Esophagus muscularis mucosa (tissue), 4 donors: ENCODE data around the gene CAPN10.

Source experiments
- EP300 ChIP-seq: sonication (generic); formaldehyde crosslinking; IDR thresholded peaks from one replicate; pipeline ENCODE4 v1.6.1; 2017; ENCODE audit warnings: antibody characterized with exemption
- POLR2A ChIP-seq: fragments of 450-650 bp; IDR thresholded peaks from one replicate; pipeline ENCODE4 v1.6.1; 2017; ENCODE audit warnings: antibody characterized with exemption, moderate library complexity, mild to moderate bottlenecking, low read depth
- TF ChIP-seq, protein P1 (sequence below), 3 experiments: fragments of 200-600 bp in 2 of 3; fragments of 450-650 bp in 1 of 3; sonication (generic) in 2 of 3; IDR thresholded peaks; one replicate each; pipeline ENCODE4 v1.5.1; 2017 to 2019; ENCODE audit warnings: antibody characterized with exemption in 3 of 3, mild to moderate bottlenecking in 2 of 3, moderate library complexity in 1 of 3

DNA sequence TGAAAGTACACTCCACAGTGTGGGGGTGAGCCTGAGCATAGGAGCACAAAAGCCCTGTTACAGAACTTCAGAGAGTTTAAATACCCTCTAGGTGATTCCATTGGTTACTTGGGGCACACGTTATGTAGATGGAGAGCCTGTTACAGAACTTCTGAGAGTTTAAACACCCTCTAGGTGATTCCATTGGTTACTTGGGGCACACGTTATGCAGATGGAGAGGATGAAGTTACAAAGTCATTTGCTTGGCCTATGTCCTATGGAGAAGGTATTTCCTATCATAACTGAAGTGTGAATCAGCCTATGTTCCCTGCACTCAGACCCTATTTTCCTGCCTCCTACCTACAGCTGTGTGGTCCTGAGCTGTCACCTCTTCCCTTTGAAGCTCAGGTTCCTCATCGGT, 3.8 kb upstream of the CAPN10 start:
- TF ChIP-seq, protein P1, sequence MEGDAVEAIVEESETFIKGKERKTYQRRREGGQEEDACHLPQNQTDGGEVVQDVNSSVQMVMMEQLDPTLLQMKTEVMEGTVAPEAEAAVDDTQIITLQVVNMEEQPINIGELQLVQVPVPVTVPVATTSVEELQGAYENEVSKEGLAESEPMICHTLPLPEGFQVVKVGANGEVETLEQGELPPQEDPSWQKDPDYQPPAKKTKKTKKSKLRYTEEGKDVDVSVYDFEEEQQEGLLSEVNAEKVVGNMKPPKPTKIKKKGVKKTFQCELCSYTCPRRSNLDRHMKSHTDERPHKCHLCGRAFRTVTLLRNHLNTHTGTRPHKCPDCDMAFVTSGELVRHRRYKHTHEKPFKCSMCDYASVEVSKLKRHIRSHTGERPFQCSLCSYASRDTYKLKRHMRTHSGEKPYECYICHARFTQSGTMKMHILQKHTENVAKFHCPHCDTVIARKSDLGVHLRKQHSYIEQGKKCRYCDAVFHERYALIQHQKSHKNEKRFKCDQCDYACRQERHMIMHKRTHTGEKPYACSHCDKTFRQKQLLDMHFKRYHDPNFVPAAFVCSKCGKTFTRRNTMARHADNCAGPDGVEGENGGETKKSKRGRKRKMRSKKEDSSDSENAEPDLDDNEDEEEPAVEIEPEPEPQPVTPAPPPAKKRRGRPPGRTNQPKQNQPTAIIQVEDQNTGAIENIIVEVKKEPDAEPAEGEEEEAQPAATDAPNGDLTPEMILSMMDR (IDR thresholded peaks at IDR 0.05) = no peak
- TF ChIP-seq POLR2A (no peak), EP300 (no peak)
